HG02759 (cell line): ENCODE results near the gene TRPV3.
A peak's percentile ranks its signal among the peaks of the same experiment; 100 is the strongest.
"Not testable (repeated sequence)": the region's sequence is repeated elsewhere in the genome, so short reads cannot be mapped to it uniquely, and the experiment has no call there.

Experiments
- ATAC-seq: cut with Tn5 transposase; IDR thresholded peaks from one replicate; pipeline ENCODE4 v1.9.1; 2021; ENCODE audit warnings: mild to moderate bottlenecking, moderate library complexity; ENCODE audit not compliant: unreplicated experiment

The TRPV3 gene

GRCh38 chr17:3574231-3574630, 16.6 kb upstream of the TRPV3 start:
- ATAC-seq = no peak

GRCh38 chr17:3573246-3574100, 15.9 kb upstream of the TRPV3 start:
- no peak for ATAC-seq

- no peak for ATAC-seq
Observed at GRCh38 chr17:3572231-3572630, 14.6 kb upstream of the TRPV3 start.

GRCh38 chr17:3571043-3571900, 13.7 kb upstream of the TRPV3 start:
- ATAC-seq = no peak

- ATAC-seq = no peak
Observed at GRCh38 chr17:3569534-3570137, 12.0 kb upstream of the TRPV3 start.

- ATAC-seq = no peak
Observed at GRCh38 chr17:3566551-3566950, 8.9 kb upstream of the TRPV3 start.

- ATAC-seq = no peak
Observed at GRCh38 chr17:3565143-3565542, 7.5 kb upstream of the TRPV3 start.

- ATAC-seq = not testable (repeated sequence)
Observed at GRCh38 chr17:3564241-3564640, 6.6 kb upstream of the TRPV3 start.

GRCh38 chr17:3559270-3559645, 1.6 kb upstream of the TRPV3 start:
- no peak for ATAC-seq

- peak; percentile 80 for ATAC-seq
Observed at GRCh38 chr17:3558603-3559269, 1.1 kb upstream of the TRPV3 start.

GRCh38 chr17:3556916-3557767, 470 bp downstream of the TRPV3 start:
- peak; percentile 3 for ATAC-seq

GRCh38 chr17:3556239-3556915, 1.2 kb downstream of the TRPV3 start:
- ATAC-seq = no peak

- ATAC-seq = no peak
Observed at GRCh38 chr17:3555189-3555796, 2.3 kb downstream of the TRPV3 start.

- ATAC-seq = no peak
Observed at GRCh38 chr17:3554440-3554839, 3.2 kb downstream of the TRPV3 start.

- no peak for ATAC-seq
Observed at GRCh38 chr17:3553419-3554401, 3.9 kb downstream of the TRPV3 start.

GRCh38 chr17:3552916-3553315, 4.7 kb downstream of the TRPV3 start:
- no peak for ATAC-seq

GRCh38 chr17:3551189-3551588, 6.4 kb downstream of the TRPV3 start:
- ATAC-seq = no peak

GRCh38 chr17:3549610-3550162, 7.9 kb downstream of the TRPV3 start:
- no peak for ATAC-seq
